Iris pigment epithelial cell (primary cell): ENCODE results near the gene ZBTB9.

Source experiments
- DNase-seq: peaks from one replicate; pipeline ENCODE4 v3.0.0-alpha.2; 2011; ENCODE audit warnings: low read depth

ZBTB9 gene

GRCh38 chr6:33433001-33433543 lies 21.3 kb upstream of the ZBTB9 start:
- no peak for DNase-seq

DNA sequence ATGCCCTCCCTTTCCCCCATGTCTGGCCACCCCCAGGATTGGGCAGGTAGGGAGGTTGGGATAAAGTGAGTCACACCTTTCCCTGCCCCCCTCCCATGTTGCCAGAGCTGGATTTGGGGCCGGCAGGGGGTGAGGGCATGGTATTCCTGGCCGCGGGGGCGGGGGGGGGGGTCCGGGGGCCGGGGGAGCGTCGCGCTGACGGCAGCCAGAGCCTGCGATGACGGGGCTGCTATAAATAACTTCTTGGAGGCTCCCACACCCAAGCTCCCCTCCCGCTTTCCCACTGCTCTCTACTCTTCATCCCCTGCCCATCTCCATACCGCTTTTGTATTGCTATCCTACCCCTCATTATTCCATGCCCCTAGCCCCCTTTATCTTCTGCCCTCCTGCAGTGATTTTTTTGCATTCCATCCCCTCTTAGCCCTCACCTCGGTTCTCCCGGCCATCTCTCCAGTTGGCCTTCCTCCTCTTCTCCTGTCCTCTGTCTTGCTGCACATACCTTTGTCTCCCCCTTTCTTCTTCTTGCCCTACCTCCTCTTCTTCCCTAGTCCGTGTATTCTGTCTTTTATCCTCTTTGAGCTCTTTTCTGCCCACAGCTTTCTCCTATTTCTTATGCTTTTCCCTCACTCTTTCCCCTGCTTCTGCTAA lies 20.7 kb upstream of the ZBTB9 start:
- peak; percentile 29 for DNase-seq

- DNase-seq = no peak
Measured at GRCh38 chr6:33434961-33435360, 19.4 kb upstream of the ZBTB9 start.

DNA sequence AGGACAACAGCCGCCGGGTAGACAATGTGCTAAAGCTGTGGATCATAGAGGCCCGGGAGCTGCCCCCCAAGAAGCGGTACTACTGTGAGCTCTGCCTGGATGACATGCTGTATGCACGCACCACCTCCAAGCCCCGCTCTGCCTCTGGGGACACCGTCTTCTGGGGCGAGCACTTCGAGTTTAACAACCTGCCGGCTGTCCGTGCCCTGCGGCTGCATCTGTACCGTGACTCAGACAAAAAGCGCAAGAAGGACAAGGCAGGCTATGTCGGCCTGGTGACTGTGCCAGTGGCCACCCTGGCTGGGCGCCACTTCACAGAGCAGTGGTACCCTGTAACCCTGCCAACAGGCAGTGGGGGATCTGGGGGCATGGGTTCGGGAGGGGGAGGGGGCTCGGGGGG lies 16.7 kb upstream of the ZBTB9 start:
- DNase-seq = no peak

DNA sequence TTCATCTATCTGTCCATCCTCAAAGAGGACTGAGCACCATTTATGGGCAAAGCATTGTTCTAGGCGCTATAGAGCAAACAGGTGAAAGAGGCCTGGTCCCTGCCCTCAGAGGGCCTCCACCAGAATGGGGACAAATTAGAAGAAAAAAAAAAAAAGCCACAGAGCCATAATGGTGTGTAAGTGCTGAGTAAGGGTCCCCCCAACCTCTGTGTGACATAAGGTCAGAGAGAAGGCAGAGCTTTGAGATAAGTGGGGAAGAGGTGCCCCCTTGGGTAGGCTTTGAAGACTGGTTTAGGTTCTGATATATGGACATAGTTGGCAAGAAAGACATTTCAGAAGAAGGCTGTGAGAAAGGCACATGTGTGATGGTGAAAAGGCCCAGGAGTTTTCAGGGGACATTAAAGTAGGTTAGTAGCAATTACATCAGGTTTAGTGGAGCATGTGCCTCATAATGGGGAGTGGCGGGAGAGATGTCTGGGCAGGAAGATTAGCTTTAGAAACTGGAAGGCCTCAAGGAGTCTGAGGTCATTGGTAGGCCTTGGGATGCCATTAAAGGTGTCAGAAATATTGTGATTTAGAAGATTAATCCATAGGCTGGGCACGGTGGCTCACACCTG lies 15.3 kb upstream of the ZBTB9 start:
- no peak for DNase-seq

- DNase-seq = peak; percentile 29
Measured at GRCh38 chr6:33439956-33440648, 14.3 kb upstream of the ZBTB9 start.

DNA sequence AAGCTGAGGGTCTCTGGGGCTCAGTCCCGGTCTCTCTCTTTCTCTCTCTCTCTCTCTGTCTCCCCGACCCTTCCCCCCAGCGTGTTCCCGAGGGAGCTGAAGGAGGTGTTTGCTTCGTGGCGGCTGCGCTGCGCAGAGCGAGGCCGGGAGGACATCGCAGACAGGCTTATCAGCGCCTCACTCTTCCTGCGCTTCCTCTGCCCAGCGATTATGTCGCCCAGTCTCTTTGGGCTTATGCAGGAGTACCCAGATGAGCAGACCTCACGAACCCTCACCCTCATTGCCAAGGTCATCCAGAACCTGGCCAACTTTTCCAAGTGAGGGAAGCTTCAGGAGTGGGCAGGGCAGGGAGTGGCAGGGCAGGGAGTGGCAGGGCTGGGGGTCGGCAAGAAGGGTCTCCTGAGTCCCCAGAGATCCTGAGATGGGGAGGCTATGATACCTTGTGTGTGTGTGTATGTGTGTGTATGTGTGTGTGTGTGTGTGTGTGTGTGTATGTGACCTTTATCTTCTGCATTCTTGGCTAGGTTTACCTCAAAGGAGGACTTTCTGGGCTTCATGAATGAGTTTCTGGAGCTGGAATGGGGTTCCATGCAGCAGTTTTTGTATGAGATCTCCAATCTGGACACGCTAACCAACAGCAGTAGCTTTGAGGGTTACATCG lies 13.6 kb upstream of the ZBTB9 start:
- DNase-seq = no peak

GRCh38 chr6:33441457-33441856 lies 12.9 kb upstream of the ZBTB9 start:
- no peak for DNase-seq

DNA sequence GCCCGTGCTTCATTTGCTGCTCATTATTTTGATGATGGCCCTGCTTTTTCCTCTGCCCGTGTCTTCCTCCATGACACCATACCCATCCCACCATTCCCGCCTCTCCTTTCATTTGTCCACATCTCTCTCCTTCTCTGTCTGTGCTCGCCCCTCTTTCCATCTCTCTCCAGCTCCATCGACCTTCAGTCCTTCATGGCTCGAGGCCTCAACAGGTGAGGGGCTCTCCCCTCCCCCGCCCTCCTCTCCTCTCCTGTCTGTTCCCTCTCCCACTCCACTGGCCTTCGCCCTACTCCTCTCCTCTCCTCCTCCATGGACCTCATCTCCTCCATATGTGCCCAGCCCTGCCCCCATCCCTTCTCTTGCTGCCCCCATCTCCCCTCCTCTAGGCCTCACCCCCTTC lies 12.1 kb upstream of the ZBTB9 start:
- no peak for DNase-seq

GRCh38 chr6:33443025-33443424 lies 11.4 kb upstream of the ZBTB9 start:
- no peak for DNase-seq

DNA sequence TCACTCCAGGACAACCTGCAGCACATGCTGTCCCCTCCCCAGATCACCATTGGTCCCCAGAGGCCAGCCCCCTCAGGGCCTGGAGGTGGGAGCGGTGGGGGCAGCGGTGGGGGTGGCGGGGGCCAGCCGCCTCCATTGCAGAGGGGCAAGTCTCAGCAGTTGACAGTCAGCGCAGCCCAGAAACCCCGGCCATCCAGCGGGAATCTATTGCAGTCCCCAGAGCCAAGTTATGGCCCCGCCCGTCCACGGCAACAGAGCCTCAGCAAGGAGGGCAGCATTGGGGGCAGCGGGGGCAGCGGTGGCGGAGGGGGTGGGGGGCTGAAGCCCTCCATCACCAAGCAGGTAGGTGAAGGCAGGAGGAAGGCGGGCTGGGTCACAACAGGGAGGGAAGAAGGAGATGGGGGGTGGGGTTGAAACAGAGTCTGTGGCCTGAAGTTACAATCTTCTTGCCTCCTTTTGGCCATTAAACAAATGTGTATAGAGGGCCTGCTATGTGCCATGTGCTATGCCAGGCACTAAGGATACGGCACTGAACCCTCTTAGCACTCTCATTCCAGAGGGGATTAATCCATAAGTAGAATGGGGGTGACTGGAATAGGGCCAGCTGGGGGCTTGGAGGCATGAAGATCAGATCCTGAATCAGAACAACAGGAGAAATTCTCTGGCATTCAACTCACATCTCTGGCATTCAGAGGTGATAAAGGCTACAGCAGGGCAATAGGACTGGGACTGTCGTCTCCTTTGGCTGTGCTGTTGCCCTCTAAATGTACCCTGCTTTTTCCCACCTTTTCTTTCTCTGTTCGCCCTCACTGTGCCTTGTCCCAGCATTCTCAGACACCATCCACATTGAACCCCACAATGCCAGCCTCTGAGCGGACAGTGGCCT lies 10.5 kb upstream of the ZBTB9 start:
- DNase-seq = no peak

DNA sequence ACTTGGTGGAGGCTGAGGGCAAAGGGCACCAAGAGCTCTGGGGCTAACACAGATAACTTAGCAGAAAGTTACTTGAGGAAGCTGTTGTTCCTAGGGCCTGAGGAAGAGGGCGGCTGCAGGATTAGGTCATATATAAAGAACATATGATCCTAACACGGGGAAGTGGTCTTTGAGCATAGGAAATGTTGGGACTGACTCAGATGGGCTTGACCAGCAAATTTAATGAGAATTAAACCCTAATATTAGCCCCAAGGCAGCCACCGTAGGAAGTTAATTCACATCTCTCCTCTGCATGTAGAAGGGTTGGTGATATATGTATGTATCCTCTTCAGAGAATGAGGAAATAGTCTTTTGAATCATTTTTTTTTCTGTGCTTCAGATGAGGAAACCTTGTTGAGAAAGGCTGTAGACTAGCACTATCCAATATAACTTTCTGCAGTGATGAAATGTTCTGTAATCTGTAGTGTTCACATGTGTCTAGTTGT lies 9.2 kb upstream of the ZBTB9 start:
- DNase-seq = no peak

- DNase-seq = no peak
Measured at GRCh38 chr6:33446356-33446755, 8.0 kb upstream of the ZBTB9 start.

DNA sequence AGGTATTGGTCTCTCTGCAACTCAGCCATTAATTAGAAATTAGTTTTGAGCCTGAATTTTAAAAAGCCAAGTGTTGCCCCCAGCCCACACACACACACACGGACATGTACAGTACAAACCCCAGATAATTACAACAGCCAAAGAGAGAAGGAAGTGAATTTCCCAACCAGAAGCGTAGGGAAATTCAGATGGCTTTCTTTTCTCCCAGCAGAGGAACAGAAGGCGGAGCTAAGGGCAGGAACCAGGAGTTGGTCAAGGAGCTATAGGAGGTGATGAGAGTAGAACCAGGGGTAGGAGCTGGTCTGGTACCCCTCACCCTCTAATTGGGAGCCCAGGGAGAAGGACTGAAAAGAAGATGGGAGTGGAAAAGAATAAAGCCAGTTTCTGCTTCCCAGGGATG lies 3.9 kb upstream of the ZBTB9 start:
- no peak for DNase-seq

DNA sequence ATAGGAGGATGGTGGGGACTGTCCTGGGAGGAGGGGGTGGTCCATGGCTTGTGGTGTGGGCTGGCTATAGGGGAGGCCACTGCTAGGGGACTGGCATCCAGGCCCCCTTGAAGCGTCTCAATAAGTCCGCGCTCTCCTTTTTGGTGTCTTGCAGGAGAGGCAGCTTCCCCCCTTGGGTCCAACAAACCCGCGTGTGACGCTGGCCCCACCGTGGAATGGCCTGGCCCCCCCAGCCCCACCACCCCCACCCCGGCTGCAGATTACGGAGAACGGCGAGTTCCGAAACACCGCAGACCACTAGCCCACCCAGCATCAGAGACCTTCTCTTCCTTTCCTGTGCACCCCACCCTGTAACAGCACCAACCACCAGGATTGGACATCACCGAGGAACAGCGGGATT lies 2.8 kb upstream of the ZBTB9 start:
- DNase-seq = no peak

GRCh38 chr6:33452496-33452895 lies 1.9 kb upstream of the ZBTB9 start:
- no peak for DNase-seq

DNA sequence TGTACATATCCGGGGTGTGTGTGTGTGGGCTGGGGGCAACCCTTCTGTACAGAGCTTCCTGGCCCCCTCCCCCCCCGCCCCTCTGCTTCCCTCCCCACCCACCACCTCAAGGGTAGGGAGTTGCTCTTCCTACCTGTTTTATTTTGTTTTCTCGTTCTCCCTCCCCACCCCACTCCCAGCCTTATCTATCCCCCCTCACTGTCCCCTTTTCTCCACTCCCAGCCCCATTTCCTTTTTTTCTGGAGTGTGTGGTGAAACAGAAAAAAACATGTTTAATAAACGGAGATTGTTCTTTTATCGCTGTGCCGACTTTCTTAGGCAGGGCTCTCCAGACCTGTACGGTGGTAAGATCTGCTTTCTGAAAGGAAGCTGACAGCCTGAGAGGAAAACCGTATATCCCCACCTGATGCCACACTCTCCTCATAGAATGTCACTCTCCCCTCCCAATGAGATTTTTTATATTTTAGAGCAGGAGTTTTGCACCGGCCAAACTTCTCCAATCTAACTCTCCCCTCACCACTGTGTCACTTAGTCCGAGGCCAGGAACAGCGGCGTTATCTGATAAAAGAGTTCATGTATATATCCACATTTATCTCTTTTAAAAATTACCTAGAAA lies 875 bp upstream of the ZBTB9 start:
- DNase-seq = peak; percentile 27

GRCh38 chr6:33455051-33455450 lies 675 bp downstream of the ZBTB9 start:
- no peak for DNase-seq

- no peak for DNase-seq
Measured at GRCh38 chr6:33456156-33456555, 1.8 kb downstream of the ZBTB9 start.

- no peak for DNase-seq
Measured at GRCh38 chr6:33458676-33459075, 4.3 kb downstream of the ZBTB9 start.

DNA sequence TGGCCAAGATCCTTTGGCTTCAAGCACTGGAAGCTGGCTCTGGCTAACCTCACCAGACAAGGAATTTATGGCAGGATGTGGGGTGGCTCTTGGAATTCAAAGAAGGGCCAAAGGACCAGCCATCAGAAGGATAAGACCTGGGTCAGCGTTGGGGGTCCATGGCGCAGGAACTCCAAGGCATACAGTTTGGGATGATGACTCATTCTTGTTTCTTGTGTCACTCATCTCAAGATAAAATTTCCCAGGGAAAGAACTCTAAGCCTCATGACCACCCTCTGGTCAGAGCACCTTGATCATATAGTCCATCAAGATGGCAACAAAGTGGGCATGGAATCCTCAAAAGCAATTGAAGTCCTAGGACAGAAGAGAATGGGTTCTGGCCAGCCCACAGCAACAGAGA lies 4.8 kb downstream of the ZBTB9 start:
- DNase-seq = no peak
